OCI-LY7 (cell line): ENCODE results near the gene CNN1. TPM values are rescaled to one million over a fixed set of nuclear protein-coding genes. Genes with fewer than 3 reads are reported as not detected.
A peak's percentile ranks its signal among the peaks of the same experiment; 100 is the strongest.

Source experiments
- BruUV-seq: library from RNA; stranded (reverse); fragments of 400-500 nt; replicated peaks from 2 replicates; lab custom pipeline; 2021; lab: Mats Ljungman, UMichigan
- CTCF ChIA-PET: fragments of 300-600 bp; sonication (Branson Sonifier 250); formaldehyde crosslinking; loops from one replicate; lab custom pipeline; 2022; ENCODE audit warnings: antibody characterized with exemption; ENCODE audit not compliant: unreplicated experiment; lab: Charles Lee
- POLR2A ChIA-PET: fragments of 300-600 bp; sonication (Branson Sonifier 250); formaldehyde crosslinking; loops from one replicate; lab custom pipeline; 2022; ENCODE audit warnings: antibody characterized with exemption; lab: Charles Lee
- DNase-seq: peaks from one replicate; pipeline ENCODE4 v3.0.0-alpha.2; 2015; ENCODE audit warnings: low spot score
- H2AFZ ChIP-seq: fragments of 200-600 bp; sonication (generic), shearing (Covaris generic); 2 replicates; pipeline ENCODE4 v1.6.1; 2014; ENCODE audit warnings: mild to moderate bottlenecking, antibody characterized with exemption, low read length, moderate library complexity
- H3K27ac ChIP-seq: fragments of 200-600 bp; sonication (generic); 2 replicates; pipeline ENCODE4 v1.5.1; 2014; ENCODE audit warnings: mixed run types, low read depth, mild to moderate bottlenecking, moderate library complexity, low read length, inconsistent platforms; ENCODE audit not compliant: poor library complexity, severe bottlenecking
- H3K36me3 ChIP-seq: fragments of 200-600 bp; sonication (generic); 2 replicates; pipeline ENCODE4 v1.6.1; 2014; ENCODE audit warnings: mild to moderate bottlenecking, antibody characterized with exemption, low read length, moderate library complexity, mixed read lengths; ENCODE audit not compliant: insufficient read depth
- H3K4me1 ChIP-seq: fragments of 200-600 bp; sonication (generic); 2 replicates; pipeline ENCODE4 v1.5.1; 2014; ENCODE audit warnings: mild to moderate bottlenecking, low read length; ENCODE audit not compliant: insufficient read depth, poor library complexity, severe bottlenecking
- H3K4me2 ChIP-seq: fragments of 200-600 bp; sonication (generic); 2 replicates; pipeline ENCODE4 v1.6.1; 2014; ENCODE audit warnings: mild to moderate bottlenecking, low read length
- H3K4me3 ChIP-seq: fragments of 200-600 bp; sonication (generic); 2 replicates; pipeline ENCODE4 v1.5.1; 2014; ENCODE audit warnings: mild to moderate bottlenecking, low read depth, low read length; ENCODE audit not compliant: poor library complexity, severe bottlenecking
- H3K79me2 ChIP-seq: fragments of 200-600 bp; sonication (generic); 2 replicates; pipeline ENCODE4 v1.6.1; 2016; ENCODE audit warnings: low read depth, mild to moderate bottlenecking, low read length, moderate library complexity, mixed read lengths; ENCODE audit not compliant: insufficient read depth
- H3K9me2 ChIP-seq: fragments of 200-600 bp; sonication (generic); 2 replicates; pipeline ENCODE4 v1.6.1; 2016; ENCODE audit warnings: mild to moderate bottlenecking, low read length, mixed read lengths; ENCODE audit not compliant: insufficient read depth
- H3K9me3 ChIP-seq: fragments of 200-600 bp; sonication (generic); 2 replicates; pipeline ENCODE4 v1.6.1; 2014; ENCODE audit warnings: mild to moderate bottlenecking, mixed run types, low read length, mixed read lengths
- H4K20me1 ChIP-seq: fragments of 200-600 bp; sonication (generic); 2 replicates; pipeline ENCODE4 v1.6.1; 2014; ENCODE audit warnings: mild to moderate bottlenecking, antibody characterized with exemption, low read length, moderate library complexity, mixed read lengths; ENCODE audit not compliant: insufficient read depth
- CTCF ChIP-seq: fragments of 200-600 bp; sonication (generic); conservative IDR thresholded peaks from 2 replicates; pipeline ENCODE4 v1.5.1; 2014; ENCODE audit warnings: mild to moderate bottlenecking, antibody characterized with exemption, low read length, moderate library complexity, mixed read lengths
- EZH2phosphoT487 ChIP-seq: fragments of 200-600 bp; sonication (generic); IDR thresholded peaks from 2 replicates; pipeline ENCODE4 v1.6.1; 2018; ENCODE audit warnings: low read depth, borderline replicate concordance, mild to moderate bottlenecking, mixed run types, antibody characterized with exemption, low read length, moderate library complexity, mixed read lengths
- intact Hi-C: fragments of 100-400 bp; cut with micrococcal nuclease; formaldehyde crosslinking; loops from one replicate; pipeline ENCODE4 v1.10.0; 2022; ENCODE audit not compliant: unreplicated experiment
- total RNA-seq, 2 experiments: library from RNA; depleted of rRNA in 1 of 2; stranded (reverse); fragments of >200 nt in 1 of 2; shearing (Covaris generic) in 1 of 2; gene quantifications; 2 replicates each; pipeline ENCODE4 v1.2.3, GENCODE V29; 2014 to 2022

The CNN1 gene
- total RNA-seq, 2 experiments from 2014 or later, result not detected

- no peak for TF ChIP-seq CTCF
- no peak for TF ChIP-seq EZH2phosphoT487
- Histone ChIP-seq H4K20me1 (no peaks in the 10 kb centered on the region), H3K36me3 (0 out of 2 replicates have a peak, but pooled peaks cover 10% of the 10 kb centered on the region), H3K4me2 (peak within 1 kb of the TSS; percentile 95), H3K4me1 (peaks cover 23% of the 10 kb centered on the region), H3K4me3 (peak within 1 kb of the TSS; percentile 82), H3K79me2 (peaks cover 11% of the 10 kb centered on the region; the same call in 1 of the 2 replicates), H3K9me2 (no peaks in the 10 kb centered on the region), H2AFZ (peak within 1 kb of the TSS; percentile 60; the same call in 1 of the 2 replicates), H3K9me3 (no peaks in the 10 kb centered on the region), H3K27ac (peak within 1 kb of the TSS; percentile 76)
- peak; percentile 99 for DNase-seq
- BruUV-seq, result no TSS peak
- CTCF ChIA-PET, result no interaction called here
- intact Hi-C loops, result loop anchor here (1.0 kb wide), 1 partner anchor 23 kb away; no protein-coding TSS in a partner anchor
- POLR2A ChIA-PET, result no interaction called here
Observed at GRCh38 chr19:11505504-11506100, 33.0 kb upstream of the CNN1 start, which contains the start of gene ZNF653. Gene ZNF653 (minus strand): TSS chr19:11505839. CDS start chr19:11505786, 53 bp downstream.

- Histone ChIP-seq H3K36me3 (peaks cover 15% of the 10 kb centered on the region; the same call in 1 of the 2 replicates), H2AFZ (peak overlapping the region; percentile 60; the same call in 1 of the 2 replicates), H3K4me1 (peaks cover 23% of the 10 kb centered on the region), H3K79me2 (peaks cover 11% of the 10 kb centered on the region; the same call in 1 of the 2 replicates), H4K20me1 (no peaks in the 10 kb centered on the region), H3K9me2 (no peaks in the 10 kb centered on the region), H3K27ac (peak overlapping the region; percentile 76), H3K4me2 (peak overlapping the region; percentile 95), H3K4me3 (peak overlapping the region; percentile 82), H3K9me3 (no peaks in the 10 kb centered on the region)
- TF ChIP-seq CTCF (no peak), EZH2phosphoT487 (no peak)
- intact Hi-C loops, result no loop called here
- BruUV-seq, result TSS peak; percentile 87
- CTCF ChIA-PET, result no interaction called here
- POLR2A ChIA-PET, result interaction anchor here (0.7 kb wide), 1 partner anchor 30 kb away, joined by 11 read pairs; no protein-coding TSS in a partner anchor
- DNase-seq, result peak; percentile 68
Observed at GRCh38 chr19:11506101-11506555, 32.5 kb upstream of the CNN1 start.

DNA sequence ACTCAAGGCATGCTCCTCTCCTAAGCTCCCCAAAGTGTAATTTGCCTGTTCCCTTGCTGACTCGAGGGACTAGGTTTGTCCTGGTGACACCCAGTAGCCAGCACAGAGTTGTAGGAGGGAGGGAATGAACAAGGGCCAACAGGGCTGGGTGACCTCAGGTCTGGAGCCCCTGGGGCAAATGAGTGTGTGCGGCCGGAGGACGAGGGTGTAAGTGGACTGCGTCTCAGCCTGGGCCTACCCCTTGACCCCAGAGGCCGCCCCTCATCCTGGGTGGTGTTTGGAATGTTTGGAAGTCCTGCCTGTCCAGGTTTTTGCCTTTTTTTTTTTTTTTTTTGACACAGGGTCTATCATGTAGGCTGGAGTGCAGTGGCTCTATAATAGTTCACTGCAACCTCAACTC lies 31.7 kb upstream of the CNN1 start:
- intact Hi-C loops, result no loop called here
- H4K20me1 ChIP-seq, result no peaks in the 10 kb centered on the region
- CTCF ChIA-PET, result no interaction called here
- BruUV-seq, result no TSS peak
- H3K4me1 ChIP-seq, result peaks cover 23% of the 10 kb centered on the region
- POLR2A ChIA-PET, result interaction anchor here (0.6 to 0.7 kb wide), 2 partner anchors 30 to 305 kb away, joined by 4 to 11 read pairs; no protein-coding TSS in a partner anchor
- peak overlapping the region; percentile 82 for H3K4me3 ChIP-seq
- H3K79me2 ChIP-seq, result peaks cover 11% of the 10 kb centered on the region; the same call in 1 of the 2 replicates
- no peaks in the 10 kb centered on the region for H3K9me3 ChIP-seq
- peaks cover 21% of the 10 kb centered on the region; the same call in 1 of the 2 replicates for H3K36me3 ChIP-seq
- no peak overlapping the region for H2AFZ ChIP-seq
- TF ChIP-seq CTCF, result no peak
- no peak for TF ChIP-seq EZH2phosphoT487
- peak overlapping the region; percentile 95 for H3K4me2 ChIP-seq
- peak overlapping the region; percentile 76 for H3K27ac ChIP-seq
- no peaks in the 10 kb centered on the region for H3K9me2 ChIP-seq
- peak; percentile 12 for DNase-seq
